Spleen (tissue), 11 donors: Measurements from ENCODE around the gene ARHGEF37. TPM values are rescaled to one million over a fixed set of nuclear protein-coding genes. Genes with fewer than 3 reads are reported as not detected.

Source experiments
- DNase-seq: peaks from one replicate; pipeline ENCODE4 v3.0.0-alpha.2; 2020
- H3K27ac ChIP-seq, 8 donors: fragments of 200-600 bp; sonication (generic) in 7 of 8; 1 replicate in 4 of 8; 2 replicates in 4 of 8; pipeline versions ENCODE4 v1.5.0 to v1.8.0; 2016 to 2021; ENCODE audit warnings: inconsistent platforms in 4 of 8, mild to moderate bottlenecking in 4 of 8, moderate library complexity in 1 of 8
- H3K27me3 ChIP-seq, 7 donors: fragments of 200-600 bp; sonication (generic) in 6 of 7; replicated peaks in 1 of 7; 1 replicate in 4 of 7; 2 replicates in 3 of 7; pipeline versions ENCODE4 v1.5.0 to v1.8.0; 2016 to 2021; ENCODE audit warnings: inconsistent platforms in 3 of 7, mild to moderate bottlenecking in 1 of 7
- H3K36me3 ChIP-seq, 6 donors: fragments of 200-600 bp; sonication (generic) in 5 of 6; 1 replicate in 4 of 6; 2 replicates in 2 of 6; pipeline versions ENCODE4 v1.5.0 to v1.8.0; 2016 to 2021; ENCODE audit warnings: inconsistent platforms in 2 of 6
- H3K4me1 ChIP-seq, 6 donors: fragments of 200-600 bp; sonication (generic) in 5 of 6; 1 replicate in 3 of 6; 2 replicates in 3 of 6; pipeline versions ENCODE4 v1.5.0 to v1.8.0; 2016 to 2021; ENCODE audit warnings: inconsistent platforms in 3 of 6
- H3K4me3 ChIP-seq, 8 donors: fragments of 200-600 bp; sonication (generic) in 7 of 8; 1 replicate in 4 of 8; 2 replicates in 4 of 8; pipeline versions ENCODE4 v1.5.0 to v1.8.0; 2016 to 2021; ENCODE audit warnings: inconsistent platforms in 4 of 8, mild to moderate bottlenecking in 4 of 8, moderate library complexity in 2 of 8
- H3K9me3 ChIP-seq, 8 donors: fragments of 200-600 bp; sonication (generic) in 7 of 8; 1 replicate in 4 of 8; 2 replicates in 4 of 8; pipeline versions ENCODE4 v1.5.0 to v1.8.0; 2016 to 2021; ENCODE audit warnings: inconsistent platforms in 4 of 8
- POLR2A ChIP-seq, 3 donors: fragments of 450-650 bp; IDR thresholded peaks; one replicate each; pipeline ENCODE4 v1.5.1; 2017; ENCODE audit warnings: antibody characterized with exemption in 3 of 3, mild to moderate bottlenecking in 1 of 3
- POLR2AphosphoS5 ChIP-seq, 3 donors: sonication (generic); formaldehyde crosslinking; IDR thresholded peaks; one replicate each; pipeline ENCODE4 v1.5.1; 2017; ENCODE audit warnings: antibody characterized with exemption in 3 of 3
- whole genome bisulfite sequencing, 5 donors: extraction: QIAGEN DNeasy Blood & Tissue Kit in 3 of 5; methylation state at CpG; one replicate each; pipeline versions ENCODE4 v1.1.5 to v1.1.7; 2013 to 2018; 5-methylcytosine and 5-hydroxymethylcytosine counted together
- intact Hi-C: fragments of 100-400 bp; cut with DNase I; formaldehyde crosslinking; loops from one replicate; pipeline ENCODE4 v1.15.0; 2023; ENCODE audit warnings: low total_unique reads
- polyA plus RNA-seq, 3 donors: library from polyadenylated mRNA; stranded (reverse); fragments of 200-250 nt; gene quantifications; one replicate each; pipeline ENCODE4 v1.2.1, GENCODE V29; 2013
- small RNA-seq, 4 donors: library from RNA; depleted of rRNA; stranded (forward); fragments of <200 nt; gene quantifications; one replicate each; pipeline ENCODE3, GENCODE V24; 2016
- total RNA-seq, 7 donors: library from RNA; depleted of rRNA in 3 of 7; stranded (reverse); fragments of >200 nt in 3 of 7; fragmentation: NEBNext Ultra II Directional in 4 of 7; extraction: Animal tissue kit (Norgen Biotek cat#: 25700) in 4 of 7; gene quantifications; one replicate each; pipeline versions ENCODE4 v1.1.0 to v1.2.1, GENCODE V29; 2016 to 2021
- TF ChIP-seq, protein P1 (sequence below), 11 experiments: fragments of 200-600 bp in 7 of 11; fragments of 450-650 bp in 4 of 11; sonication (generic) in 4 of 11; IDR thresholded peaks in 8 of 11; conservative IDR thresholded peaks in 3 of 11; 1 replicate in 7 of 11; 2 replicates in 4 of 11; pipeline versions ENCODE4 v1.4.0 to v1.8.0; 2016 to 2021; ENCODE audit warnings: antibody characterized with exemption in 11 of 11, inconsistent platforms in 4 of 11, mild to moderate bottlenecking in 1 of 11
- donor health status: healthy with polysubstance abuse.
- donor health status: DM: no; HTN: no; CAD: no; lungs with moderate emphysema.
- donor health status: DM: no; HTN: no; CAD: no.
- donor health status: Bipolar disorder and iron deficiency.
- donor health status: healthy.
- donor health status: DM: no; HTN: no; CAD: no.
- donor health status: DM: yes; HTN: yes; CAD: no.

The ARHGEF37 gene
- total and polyA plus RNA-seq, 10 donors: 0.77 to 3.5 (median 1.3) TPM

DNA sequence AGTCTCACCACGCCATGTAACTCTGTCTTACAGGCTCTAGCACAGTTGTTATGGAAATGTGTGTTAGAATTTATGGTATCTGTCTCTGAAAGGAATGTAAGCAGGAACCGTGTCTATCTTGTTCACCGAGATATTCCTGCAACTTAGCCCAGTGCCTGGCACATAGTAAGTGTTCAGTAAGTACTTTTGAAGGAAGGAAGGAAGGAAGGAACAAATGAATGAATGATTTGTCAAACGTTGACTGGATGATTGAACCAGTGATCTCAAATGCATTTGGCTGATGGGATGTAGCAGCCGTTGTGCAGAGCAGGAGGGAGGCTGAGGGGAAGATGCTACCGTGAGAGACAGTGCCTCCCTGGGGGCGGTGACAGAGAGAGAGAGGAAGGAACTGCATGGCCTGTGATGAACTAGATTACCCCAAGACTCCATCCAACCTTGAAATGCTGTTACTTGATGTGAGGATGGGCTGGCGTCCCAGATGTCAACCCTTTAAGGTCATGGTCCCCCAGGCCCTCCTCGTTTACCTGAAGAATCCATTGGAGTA, 101.3 kb downstream of the ARHGEF37 start:
- intact Hi-C loops: no loop called here
- H3K4me1 ChIP-seq: peaks cover 9 to 70% (median 30%) of the 10 kb centered on the region in 6 donors
- WGBS, 5 donors: 39 to 53% (median 42%) methylated on average over 9 of the region's 9 CpGs

DNA sequence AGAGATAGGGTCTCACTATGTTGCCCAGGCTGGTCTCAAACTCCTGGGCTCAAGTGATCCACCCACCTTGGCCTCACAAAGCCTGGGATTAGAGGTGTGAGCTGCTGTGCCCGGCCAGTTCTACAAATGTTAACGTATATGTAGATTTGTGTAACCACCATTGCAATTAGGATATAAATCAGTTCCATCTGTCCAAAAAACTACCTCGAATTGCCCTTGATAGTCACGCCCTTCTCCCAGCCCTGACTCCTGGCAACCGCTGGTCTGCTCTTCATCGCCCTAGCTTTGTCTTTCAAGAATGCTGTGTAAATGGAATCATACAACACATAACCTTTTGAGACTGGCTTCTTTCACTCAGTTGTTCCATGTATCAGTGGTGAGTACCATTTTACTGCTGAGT, 102.7 kb downstream of the ARHGEF37 start:
- intact Hi-C loops: no loop called here
- no peak overlapping the region for H3K4me3 ChIP-seq
- 84 to 93% (median 89%) methylated on average over 6 of the region's 6 CpGs for WGBS, 5 donors
- no peaks in the 10 kb centered on the region for H3K36me3 ChIP-seq
- H3K27ac ChIP-seq: no peak overlapping the region
- no peaks in the 10 kb centered on the region for H3K9me3 ChIP-seq
- peaks cover 0 to 13% (median 0%) of the 10 kb centered on the region in 7 donors for H3K27me3 ChIP-seq
- no peak for DNase-seq
- peaks cover 9 to 68% (median 30%) of the 10 kb centered on the region in 6 donors for H3K4me1 ChIP-seq
- TF ChIP-seq, protein P1, sequence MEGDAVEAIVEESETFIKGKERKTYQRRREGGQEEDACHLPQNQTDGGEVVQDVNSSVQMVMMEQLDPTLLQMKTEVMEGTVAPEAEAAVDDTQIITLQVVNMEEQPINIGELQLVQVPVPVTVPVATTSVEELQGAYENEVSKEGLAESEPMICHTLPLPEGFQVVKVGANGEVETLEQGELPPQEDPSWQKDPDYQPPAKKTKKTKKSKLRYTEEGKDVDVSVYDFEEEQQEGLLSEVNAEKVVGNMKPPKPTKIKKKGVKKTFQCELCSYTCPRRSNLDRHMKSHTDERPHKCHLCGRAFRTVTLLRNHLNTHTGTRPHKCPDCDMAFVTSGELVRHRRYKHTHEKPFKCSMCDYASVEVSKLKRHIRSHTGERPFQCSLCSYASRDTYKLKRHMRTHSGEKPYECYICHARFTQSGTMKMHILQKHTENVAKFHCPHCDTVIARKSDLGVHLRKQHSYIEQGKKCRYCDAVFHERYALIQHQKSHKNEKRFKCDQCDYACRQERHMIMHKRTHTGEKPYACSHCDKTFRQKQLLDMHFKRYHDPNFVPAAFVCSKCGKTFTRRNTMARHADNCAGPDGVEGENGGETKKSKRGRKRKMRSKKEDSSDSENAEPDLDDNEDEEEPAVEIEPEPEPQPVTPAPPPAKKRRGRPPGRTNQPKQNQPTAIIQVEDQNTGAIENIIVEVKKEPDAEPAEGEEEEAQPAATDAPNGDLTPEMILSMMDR (IDR thresholded peaks at IDR 0.05 in 8 of 11, conservative IDR thresholded peaks at IDR 0.05 in 3 of 11): no peak
- TF ChIP-seq POLR2A (IDR thresholded peaks at IDR 0.05) (no peak), POLR2AphosphoS5 (IDR thresholded peaks at IDR 0.05) (no peak)

More for the DNA sequence above, 101.3 kb downstream of the ARHGEF37 start:
- TF ChIP-seq, protein P1 (IDR thresholded peaks at IDR 0.05 in 8 of 11, conservative IDR thresholded peaks at IDR 0.05 in 3 of 11): no peak
- no peak for TF ChIP-seq POLR2AphosphoS5 (IDR thresholded peaks at IDR 0.05)
- no peak for TF ChIP-seq POLR2A (IDR thresholded peaks at IDR 0.05)
- Histone ChIP-seq H3K4me3 (no peak overlapping the region), H3K27ac (peak overlapping the region in 2 of 8 donors; percentile 29 to 80), H3K27me3 (peaks cover 0 to under 1% (median 0%) of the 10 kb centered on the region in 7 donors), H3K36me3 (no peaks in the 10 kb centered on the region), H3K9me3 (no peaks in the 10 kb centered on the region)
- DNase-seq: peak; percentile 83

DNA sequence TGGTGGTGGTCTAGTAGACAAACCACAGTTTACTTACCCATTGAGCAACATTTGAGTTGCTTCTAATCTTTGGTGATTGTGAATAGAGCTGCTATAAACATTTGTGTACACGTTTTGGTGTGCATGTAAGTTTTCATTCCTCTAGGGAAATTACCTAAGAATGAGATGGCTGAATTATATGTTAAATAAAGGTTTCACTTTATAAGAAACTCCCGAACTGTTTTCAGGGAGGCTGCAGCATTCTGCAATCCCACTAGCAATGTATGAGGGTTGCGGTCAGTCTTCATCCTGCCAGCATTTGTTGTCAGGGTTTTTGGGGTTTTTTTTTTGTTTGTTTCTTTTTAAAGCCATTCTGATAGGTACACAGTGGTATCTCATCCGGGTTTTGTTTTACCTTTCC, 103.1 kb downstream of the ARHGEF37 start:
- Histone ChIP-seq H3K27me3 (peaks cover 0 to 13% (median 0%) of the 10 kb centered on the region in 7 donors), H3K9me3 (no peaks in the 10 kb centered on the region), H3K4me1 (peaks cover 9 to 64% (median 30%) of the 10 kb centered on the region in 6 donors), H3K36me3 (no peaks in the 10 kb centered on the region), H3K4me3 (no peak overlapping the region), H3K27ac (no peak overlapping the region)
- TF ChIP-seq, protein P1 (IDR thresholded peaks at IDR 0.05 in 8 of 11, conservative IDR thresholded peaks at IDR 0.05 in 3 of 11): no peak
- TF ChIP-seq POLR2AphosphoS5 (IDR thresholded peaks at IDR 0.05) (no peak), POLR2A (IDR thresholded peaks at IDR 0.05) (no peak)
- DNase-seq: no peak
- WGBS, 5 donors: 56 to 83% (median 66%) methylated on average over 4 of the region's 4 CpGs
- intact Hi-C loops: no loop called here

Small RNAs within 50 kb of the gene (small RNA-seq; reads per million reads assigned to genes)
- gene RNU6-588P: 0 reads per million in 4 donors

Other genes with a start within 250 kb of the ARHGEF37 start
- 10 to 100 TPM in 4 of 7 donors, 1 to 10 TPM in 3; 7.7 to 17.7 (median 11.2) TPM for gene GRPEL2, start 236.0 kb upstream of the ARHGEF37 start, total RNA-seq
- gene GRPEL2, start 236.0 kb upstream of the ARHGEF37 start, polyA plus RNA-seq: 1 to 10 TPM; 4.6 to 5.9 (median 5.3) TPM
- 10 to 100 TPM in 1 of 7 donors, 1 to 10 TPM in 6; 5.4 to 13.0 (median 7.8) TPM for gene PCYOX1L, start 223.5 kb upstream of the ARHGEF37 start, total RNA-seq
- 10 to 100 TPM in 1 of 3 donors, 1 to 10 TPM in 2; 6.8 to 11.7 (median 8.1) TPM for gene PCYOX1L, start 223.5 kb upstream of the ARHGEF37 start, polyA plus RNA-seq
- 1 to 10 TPM in 2 of 7 donors, under 1 TPM in 1, not detected in 4; 0.57 to 1.4 (median 1.1) TPM for gene IL17B, start 202.2 kb upstream of the ARHGEF37 start, total RNA-seq
- gene IL17B, start 202.2 kb upstream of the ARHGEF37 start, polyA plus RNA-seq: under 1 TPM; 0.30 to 0.62 (median 0.38) TPM
- gene CSNK1A1, start 30.1 kb upstream of the ARHGEF37 start, total RNA-seq: 100 to 1,000 TPM; 165 to 223 (median 196) TPM
- gene CSNK1A1, start 30.1 kb upstream of the ARHGEF37 start, polyA plus RNA-seq: 10 to 100 TPM; 31.9 to 64.7 (median 43.4) TPM
- gene PPARGC1B, start 148.8 kb downstream of the ARHGEF37 start, total RNA-seq: 1 to 10 TPM; 4.4 to 9.1 (median 7.1) TPM
- gene PPARGC1B, start 148.8 kb downstream of the ARHGEF37 start, polyA plus RNA-seq: 1 to 10 TPM in 1 of 3 donors, under 1 TPM in 2; 0.61 to 1.7 (median 0.76) TPM